ENCODE data around the gene PPP1R3D.
"Not testable (repeated sequence)": the region's sequence is repeated elsewhere in the genome, so short reads cannot be mapped to it uniquely, and the experiment has no call there.

The PPP1R3D gene

GRCh38 chr20:59940129-59940955, at the start of gene PPP1R3D, which contains the start of gene FAM217B:
TSS of gene PPP1R3D (minus strand) at chr20:59940305. CDS start at chr20:59939931, 374 bp downstream.
TSS of gene FAM217B (plus strand) at chr20:59940389. CDS start at chr20:59943944, 3,555 bp downstream.
- ATAC-seq = peak; percentile 96 to 97

GRCh38 chr20:59988141-59988540, 48.0 kb upstream of the PPP1R3D start:
- no peak for ATAC-seq

- no peak for ATAC-seq
Measured at GRCh38 chr20:59987135-59987534, 47.0 kb upstream of the PPP1R3D start.

GRCh38 chr20:59985864-59986263, 45.8 kb upstream of the PPP1R3D start:
- no peak for ATAC-seq

DNA sequence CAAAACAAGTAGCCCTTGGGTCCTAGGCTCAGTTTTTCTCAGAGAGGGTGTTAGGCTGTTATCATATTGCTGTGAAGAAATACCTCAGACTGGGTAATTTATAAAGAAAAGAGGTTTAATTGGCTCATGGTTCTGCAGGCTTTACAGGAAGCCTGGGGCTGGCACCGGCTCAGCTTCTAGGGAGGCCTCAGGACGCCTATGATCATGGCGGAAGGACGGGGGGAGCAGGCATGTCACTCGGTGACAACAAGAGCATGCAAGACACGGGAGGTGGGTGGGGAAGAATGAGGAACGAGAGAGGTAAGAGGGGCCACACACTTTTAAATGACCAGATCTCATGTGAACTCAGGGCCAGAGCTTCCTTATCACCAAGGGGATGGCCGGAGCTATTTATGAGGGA, 45.1 kb upstream of the PPP1R3D start:
- ATAC-seq = no peak

GRCh38 chr20:59984541-59984940, 44.4 kb upstream of the PPP1R3D start:
- ATAC-seq = no peak

- no peak for ATAC-seq
Measured at GRCh38 chr20:59983076-59983475, 43.0 kb upstream of the PPP1R3D start.

GRCh38 chr20:59977086-59977485, 37.0 kb upstream of the PPP1R3D start:
- ATAC-seq = no peak

DNA sequence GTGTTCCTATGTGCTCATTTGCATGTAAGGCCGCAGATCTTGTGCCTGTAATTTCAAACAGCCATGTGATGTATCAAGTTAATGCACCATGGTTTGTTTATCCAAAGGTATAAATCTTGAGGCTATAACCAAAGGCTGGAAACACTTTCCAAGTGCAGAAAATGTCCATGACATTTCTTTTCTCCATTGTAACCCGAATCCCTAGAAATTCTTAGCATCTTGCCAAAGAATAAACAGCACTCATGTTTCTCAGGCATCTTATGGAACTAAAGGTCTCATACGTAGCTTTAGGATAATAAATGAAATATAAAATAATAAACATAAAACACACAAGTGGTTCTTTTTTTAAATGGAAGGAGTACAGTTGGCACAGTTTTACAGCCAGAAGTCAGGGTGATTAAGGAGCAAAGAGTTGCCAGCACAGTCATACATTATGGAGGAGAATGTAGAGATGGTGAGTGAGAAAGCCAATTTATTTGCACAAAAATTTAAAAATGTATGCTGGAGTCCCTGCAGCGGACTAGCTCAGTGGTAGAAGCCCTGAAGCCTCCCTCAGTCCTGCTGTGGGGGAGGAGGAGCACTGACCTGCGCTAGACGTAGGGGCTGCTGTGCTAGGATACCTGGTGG, 36.2 kb upstream of the PPP1R3D start:
- ATAC-seq = no peak

DNA sequence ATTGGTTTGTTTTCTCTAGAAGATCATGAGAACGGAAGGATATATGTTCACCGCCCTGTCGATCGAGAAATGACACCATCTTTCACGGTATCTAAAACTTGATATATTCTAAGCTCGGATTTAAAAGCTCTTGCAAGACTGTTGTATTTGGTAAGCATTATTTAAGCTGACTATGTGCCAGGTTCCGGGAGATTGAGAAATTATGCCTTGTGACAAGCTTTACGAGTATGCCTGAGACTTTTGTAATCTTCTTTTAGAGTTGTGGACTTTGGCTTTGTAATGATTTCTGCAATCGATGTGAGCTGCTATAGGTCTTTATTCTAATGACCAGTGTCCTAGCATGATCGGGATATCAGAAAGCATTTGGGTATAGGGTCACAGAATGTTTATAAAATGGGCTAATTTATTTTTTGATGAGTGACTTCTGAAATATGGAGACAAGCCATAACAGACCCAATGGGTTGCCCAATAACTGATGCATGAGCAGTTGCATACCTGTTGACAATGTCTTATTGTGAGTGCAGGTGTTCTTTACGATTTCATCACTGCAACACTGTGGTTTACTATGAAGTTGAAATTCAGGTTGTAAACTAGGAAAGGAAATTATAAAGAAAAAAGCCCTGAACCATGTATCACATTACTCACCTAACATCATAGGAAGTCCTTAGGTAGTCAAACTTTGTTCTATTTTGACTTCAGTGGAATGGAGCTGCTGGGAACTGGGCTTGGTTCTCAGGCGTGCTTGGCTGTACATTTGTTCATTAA, 32.1 kb upstream of the PPP1R3D start:
- ATAC-seq = no peak

DNA sequence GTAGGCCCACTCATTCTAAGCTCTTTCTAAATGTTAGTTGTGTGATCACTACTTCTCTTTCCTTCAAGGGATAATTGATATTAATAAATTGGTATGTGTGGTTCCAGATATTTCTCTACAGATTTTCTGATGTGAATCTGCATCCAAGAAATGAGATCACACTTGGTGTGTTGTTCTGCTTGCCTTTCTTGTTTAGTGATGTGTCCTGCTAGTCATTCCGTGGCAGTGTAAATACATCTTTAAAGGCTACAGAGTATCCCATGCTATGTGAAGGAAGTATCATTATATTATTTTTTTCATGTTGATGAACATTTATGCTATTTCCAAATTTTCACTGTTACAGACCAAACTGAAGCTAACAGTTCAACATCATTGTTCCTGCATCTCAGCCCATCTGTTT, 31.3 kb upstream of the PPP1R3D start:
- ATAC-seq = no peak

DNA sequence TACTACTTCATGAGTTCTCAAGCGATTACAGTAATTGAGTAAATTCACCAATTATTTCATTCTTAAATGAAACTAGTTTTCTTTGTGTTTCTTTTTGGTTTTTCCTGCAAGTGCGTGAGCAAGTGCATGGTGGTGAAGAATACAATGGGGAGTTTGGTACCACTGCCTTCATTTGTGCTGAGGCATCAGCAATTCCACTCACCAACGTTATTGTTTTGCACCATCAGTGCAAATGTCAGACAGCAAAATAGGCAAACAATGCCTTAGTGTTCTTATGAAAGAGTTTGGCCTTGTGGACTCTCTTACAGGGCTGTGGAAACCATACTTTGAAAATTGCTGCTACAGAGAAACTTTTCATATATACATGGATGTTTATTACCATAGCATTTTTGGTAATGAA, 26.3 kb upstream of the PPP1R3D start:
- no peak for ATAC-seq

DNA sequence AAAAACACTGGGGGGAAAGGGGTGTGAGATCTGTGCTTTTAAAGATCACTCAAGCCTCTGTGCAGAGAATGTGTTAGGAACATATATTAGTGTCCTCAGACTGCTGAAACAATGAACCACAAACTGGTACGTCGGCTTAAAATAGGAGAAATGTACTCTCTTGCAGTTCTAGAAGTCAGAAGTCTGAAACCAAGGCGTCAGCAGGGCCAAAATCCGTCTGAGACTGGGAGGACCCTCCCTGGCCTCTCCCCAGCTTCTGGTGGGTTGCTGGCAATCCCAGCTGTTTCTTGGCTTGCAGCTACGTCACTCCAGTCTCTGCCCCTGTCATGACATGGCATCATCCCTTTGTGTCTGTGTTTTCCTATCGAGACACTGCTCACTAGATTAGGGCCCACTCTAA, 22.1 kb upstream of the PPP1R3D start:
- ATAC-seq = no peak

DNA sequence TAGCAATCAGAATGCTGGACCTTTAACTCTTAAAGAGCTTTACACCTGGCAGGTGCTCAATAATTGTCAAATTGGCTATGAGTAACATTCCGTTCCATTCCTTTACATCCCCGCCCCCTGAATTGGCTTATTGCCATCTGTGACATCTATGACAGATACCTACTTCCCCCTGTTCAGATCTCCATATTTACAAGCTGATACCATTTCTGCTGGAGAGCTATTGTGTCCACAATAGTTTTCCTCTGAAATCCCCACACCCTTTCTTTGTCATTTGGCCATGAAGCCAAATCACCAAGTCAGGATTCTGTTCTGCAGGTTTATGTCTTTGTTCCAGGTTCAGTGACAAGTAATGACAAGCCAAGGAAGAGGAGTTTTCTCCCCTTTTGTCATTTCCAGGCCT, 21.3 kb upstream of the PPP1R3D start:
- ATAC-seq = no peak

DNA sequence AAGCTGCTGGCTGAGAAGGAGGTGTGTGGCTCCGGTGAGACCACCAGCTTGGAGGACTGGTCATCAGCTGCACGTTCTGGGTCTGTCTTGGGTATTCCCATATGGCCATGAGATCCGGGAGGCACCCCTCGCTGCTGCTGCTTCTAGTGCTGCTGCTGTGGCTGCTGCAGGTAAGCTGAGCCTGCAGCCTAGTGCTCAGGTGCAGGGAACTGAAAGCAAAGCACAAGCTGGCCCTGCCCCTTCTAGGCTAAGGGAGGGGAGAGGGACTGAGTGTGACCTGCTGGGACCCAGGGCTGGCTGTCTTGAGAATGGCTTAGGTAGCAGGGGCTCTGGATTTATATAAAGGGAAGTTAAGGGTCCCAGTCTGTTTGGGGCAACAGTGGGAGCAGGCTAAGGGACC, 18.5 kb upstream of the PPP1R3D start:
- no peak for ATAC-seq

GRCh38 chr20:59958123-59958522, 18.0 kb upstream of the PPP1R3D start, which contains the start of gene CDH26:
TSS of gene CDH26 (plus strand) at chr20:59958423. CDS start at chr20:59958727, 304 bp downstream.
- ATAC-seq = no peak

DNA sequence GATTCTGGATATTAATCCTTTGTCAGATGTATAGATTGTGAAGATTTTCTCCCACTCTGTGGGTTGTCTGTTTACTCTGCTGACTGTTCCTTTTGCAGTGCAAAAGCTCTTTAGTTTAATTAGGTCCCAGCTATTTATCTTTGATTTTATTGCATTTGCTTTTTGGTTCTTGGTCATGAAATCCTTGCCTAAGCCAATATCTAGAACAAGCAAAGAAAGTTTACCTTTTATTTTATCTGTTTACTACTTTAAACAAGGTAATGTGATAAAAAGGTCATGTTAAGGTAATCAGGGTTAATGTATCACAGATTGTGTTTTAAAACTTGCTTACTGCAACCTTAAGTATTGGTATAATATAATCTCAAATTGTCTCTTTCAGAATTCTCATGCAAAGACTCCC, 17.5 kb upstream of the PPP1R3D start:
- not testable (repeated sequence) for ATAC-seq

DNA sequence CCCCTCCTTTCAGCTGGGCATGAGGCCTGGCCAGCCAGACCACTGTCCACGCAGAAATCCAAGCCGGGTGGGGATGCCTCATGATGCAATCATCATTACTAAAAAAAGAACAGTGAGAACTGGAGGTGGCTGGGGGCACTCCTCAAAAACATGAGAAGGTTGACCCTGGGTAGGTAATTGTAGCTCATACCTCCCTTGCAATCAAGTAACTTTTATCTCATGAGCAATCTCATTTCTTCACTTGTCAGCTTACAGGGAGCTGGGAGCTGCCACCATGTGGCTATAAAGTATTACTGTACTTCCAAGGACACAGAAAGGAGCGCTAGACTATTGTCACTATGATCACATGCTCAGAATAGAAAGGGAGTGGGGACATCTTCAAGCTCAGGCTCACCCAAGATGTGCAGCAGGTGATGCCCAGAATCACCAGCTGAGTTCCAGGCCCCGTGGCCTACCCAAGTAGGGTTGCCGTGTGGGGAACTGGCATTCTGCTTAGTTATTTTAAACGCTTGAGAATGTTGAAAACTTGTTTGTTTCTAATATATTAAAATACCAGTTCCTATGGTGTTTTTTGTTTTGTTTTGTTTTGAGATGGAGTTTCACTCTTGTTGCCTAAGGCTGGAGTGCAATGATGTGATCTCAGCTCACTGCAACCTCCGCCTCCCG, 15.2 kb upstream of the PPP1R3D start:
- ATAC-seq = no peak

- ATAC-seq = no peak
Measured at GRCh38 chr20:59954718-59955117, 14.6 kb upstream of the PPP1R3D start.

- ATAC-seq = no peak
Measured at GRCh38 chr20:59949911-59950310, 9.8 kb upstream of the PPP1R3D start.

GRCh38 chr20:59948828-59949720, 9.0 kb upstream of the PPP1R3D start:
- peak; percentile 35 to 58 for ATAC-seq

GRCh38 chr20:59948212-59948611, 8.1 kb upstream of the PPP1R3D start:
- no peak for ATAC-seq
